GM18511 (cell line): ENCODE results near the gene DNAAF5.

ENCODE experiments used
- ATAC-seq: cut with Tn5 transposase; IDR thresholded peaks from one replicate; pipeline ENCODE4 v1.9.1; 2021; ENCODE audit warnings: mild to moderate bottlenecking, moderate library complexity; ENCODE audit not compliant: unreplicated experiment

The DNAAF5 gene

DNA sequence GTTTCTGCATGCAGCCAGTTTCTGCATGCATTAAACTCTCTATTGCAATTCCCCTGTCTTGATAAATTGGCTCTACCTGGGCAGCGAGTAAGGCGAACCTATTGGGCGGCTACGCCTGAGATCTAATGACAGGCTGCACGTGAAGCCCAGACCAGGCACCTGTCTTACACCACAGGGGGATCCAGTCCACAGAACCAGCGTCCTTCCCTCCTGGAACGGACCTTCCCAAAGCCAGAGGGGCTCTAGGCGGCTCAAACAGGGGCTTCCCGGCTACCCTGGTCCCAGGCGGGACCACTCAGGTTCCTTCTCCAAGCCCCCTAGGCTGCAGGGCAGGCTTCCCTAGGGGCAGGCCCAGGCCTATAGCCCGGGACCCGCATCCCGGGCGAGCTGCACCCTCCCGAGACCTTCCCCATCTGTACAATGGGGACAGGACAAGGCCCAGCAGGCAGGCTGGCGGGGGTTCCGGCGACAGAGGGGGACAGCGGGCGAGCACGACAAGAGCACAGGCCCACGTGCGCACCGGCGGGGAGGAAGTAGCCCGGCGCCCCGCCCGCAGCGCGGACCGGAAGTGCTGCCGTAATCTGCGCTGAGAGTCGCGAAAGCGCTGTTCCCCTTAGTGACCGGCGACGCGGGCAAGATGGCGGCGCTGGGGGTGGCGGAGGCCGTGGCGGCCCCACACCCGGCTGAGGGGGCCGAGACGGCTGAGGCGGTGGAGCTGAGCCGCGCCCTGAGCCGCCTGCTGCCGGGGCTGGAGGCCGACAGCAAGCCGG, at the start of gene DNAAF5:
Gene DNAAF5, plus strand, starts transcription at position 616 of the 770 bp plus-strand sequence. Its CDS starts 22 bp downstream, at position 638.
- peak; percentile 87 for ATAC-seq

DNA sequence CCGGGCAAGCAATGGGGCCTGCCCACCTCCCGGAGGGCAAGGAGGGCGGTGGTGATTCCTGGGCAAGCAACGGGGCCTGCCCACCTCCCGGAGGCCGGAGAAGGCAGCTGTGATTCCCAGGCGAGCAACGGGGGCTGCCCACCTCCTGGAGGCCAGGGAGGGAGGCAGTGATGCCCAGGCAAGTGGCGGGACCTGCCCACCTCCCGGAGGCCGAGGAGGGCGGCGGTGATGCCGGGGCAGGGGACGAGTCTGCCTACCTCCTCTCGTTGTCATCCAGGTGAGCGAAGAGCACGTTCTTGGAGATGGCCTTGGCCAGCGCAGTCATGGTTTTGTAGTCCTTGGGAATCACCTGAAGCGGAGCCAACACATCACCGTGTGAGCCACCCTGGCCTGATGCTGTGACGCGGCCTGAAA, 49.5 kb upstream of the DNAAF5 start:
- ATAC-seq = no peak

DNA sequence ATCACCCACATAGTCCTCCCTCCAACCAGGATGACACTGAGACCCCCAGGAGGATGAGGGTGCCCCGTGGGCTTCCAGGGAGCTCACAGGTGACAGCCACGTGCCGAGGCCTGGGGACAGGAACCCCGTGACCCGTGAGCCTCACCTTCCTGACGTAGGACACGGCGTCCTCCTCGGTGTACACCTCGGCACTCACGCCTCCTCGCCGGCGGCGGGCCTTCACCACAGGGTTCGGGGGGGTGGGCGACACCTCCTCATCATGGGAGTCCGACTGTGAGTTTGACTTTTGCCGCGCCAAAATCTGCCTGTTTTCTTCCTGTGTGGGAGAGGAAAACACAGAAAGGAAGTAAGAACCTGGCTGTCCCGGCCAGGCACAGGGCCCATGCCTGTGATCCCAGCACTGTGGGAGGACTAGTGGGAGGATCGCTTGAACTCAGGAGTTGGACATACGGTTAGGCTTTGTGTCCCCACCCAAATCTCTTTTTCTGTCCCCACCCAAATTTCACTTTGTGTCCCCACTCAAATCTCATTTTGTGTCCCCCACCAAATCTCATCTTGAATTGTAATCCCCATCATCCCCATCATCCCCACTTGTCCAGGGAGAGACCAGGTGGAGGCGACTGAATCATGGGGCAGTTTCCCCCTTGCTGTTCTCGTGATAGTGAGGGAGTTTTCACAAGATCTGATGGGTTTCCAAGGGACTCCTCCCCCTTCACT, 45.9 kb upstream of the DNAAF5 start:
- ATAC-seq = no peak

DNA sequence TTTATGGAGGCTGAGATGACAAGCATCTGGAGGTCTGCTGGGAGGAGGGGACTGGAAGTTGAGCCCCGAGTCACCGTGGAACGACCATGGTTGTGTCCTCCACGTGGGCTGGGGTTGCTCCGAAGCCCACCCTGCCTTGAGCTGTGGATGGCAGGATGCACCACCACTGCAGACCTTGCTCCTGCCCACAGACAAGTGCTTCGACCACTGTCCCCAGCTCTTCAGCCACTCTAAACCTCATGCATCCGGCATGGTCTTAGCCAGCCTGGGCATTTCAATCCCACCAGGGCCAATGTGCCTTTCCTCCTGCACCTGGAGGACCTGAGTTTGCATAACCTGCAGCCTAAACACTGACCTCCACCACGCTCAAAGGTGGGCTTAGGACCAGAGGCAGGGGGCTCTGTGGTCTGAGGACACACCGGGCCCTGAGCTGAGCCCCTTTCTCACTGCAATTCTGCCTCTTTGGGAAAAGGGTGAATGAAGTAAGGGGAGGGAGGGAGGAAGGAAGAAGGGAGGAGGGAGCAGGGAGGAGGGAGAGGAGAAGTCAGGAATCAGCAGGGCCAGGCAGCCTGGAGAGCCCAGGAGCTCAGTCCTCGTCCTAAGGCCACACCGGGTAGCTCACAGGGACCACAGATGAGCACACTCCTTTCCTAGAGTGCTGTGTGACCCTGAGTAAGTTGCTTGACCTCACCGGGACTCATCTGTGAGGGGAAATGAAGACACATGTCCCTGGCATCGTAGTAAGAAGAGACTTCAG, 44.8 kb upstream of the DNAAF5 start:
- ATAC-seq = no peak

DNA sequence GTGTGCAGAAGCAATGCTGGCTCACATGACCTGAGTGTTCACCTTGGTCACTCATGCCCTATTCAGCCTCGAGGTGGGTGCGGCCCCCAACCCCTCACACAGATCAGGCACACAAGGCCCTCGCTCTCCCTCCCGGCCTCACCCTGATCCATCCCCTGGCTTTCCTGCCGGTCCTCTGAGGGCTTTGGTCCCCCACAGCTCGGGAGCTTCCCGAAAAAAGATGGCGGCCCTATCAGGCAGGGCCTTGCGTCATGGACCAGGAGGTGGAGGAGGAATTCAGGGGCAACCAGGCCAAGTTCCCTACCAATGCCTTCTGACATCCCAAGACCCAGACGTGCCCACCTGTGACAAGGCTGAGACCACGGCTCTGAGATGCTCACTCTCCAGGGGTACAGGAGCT, 43.7 kb upstream of the DNAAF5 start:
- no peak for ATAC-seq

DNA sequence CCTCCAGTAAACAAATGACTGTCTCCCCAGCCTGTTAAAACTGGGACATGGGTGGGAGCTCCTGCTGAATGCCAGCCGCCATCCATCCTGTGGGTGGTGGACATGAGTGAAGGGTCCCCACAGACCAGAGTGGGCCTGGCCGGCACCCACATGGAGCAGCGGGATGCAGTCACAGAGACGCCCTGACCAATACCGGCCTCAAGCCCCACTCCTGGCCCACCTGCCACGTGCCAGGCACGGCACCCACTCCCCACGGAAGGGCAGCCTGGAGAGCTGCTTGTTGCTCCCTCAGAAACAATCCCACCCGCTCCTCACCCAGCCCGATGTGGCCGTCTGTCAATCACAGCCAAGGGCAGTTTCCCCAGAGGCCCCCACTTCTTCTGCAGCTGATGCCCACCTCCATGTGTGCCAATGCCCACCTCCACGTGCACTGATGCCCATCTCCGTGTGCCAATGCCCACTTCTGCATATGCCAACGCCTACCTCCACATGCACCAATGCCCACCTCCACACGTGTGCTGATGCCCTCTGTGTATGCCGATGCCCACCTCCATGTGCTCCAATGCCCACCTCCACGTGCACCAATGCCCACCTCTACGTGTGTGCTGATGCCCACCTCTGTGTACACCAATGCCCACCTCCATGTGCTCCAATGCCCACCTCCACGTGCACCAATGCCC, 42.8 kb upstream of the DNAAF5 start:
- no peak for ATAC-seq

DNA sequence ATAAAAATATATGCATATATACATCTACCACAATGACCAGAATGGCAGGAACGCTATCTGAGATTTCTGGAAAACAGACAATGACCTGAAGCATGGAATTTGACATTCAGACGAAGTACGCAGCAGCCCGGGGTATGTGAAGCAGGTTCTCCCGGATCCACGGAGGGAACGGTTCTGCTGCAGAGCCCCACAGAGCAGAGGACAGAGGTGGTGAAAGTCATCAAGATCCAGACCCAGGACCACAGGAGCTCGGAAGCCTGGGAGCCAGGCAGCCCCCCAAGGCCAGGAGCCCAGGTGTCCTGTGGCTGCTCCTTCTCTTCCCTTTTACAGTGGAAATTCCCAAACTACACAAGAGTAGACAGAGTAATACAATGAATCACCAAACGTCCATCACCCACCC, 42.1 kb upstream of the DNAAF5 start:
- ATAC-seq = no peak

DNA sequence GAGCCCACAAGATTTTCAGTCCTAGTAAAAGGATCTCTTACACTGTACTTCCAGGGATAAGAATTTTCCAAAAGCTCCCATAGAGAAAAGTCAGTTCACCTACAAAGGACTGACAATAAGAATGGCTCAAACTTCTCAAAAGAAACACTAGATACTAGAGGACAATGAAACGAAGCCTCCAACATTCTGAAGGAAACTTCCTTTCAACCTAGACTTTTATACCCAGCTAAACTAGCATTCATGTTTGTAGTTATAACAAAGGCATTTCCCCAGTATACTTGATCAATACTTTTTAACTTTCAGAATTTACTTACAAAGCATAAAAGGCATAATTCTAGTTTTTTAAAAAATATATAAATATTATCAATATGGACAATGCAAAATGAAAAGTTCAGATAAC, 41.0 kb upstream of the DNAAF5 start:
- ATAC-seq = no peak

DNA sequence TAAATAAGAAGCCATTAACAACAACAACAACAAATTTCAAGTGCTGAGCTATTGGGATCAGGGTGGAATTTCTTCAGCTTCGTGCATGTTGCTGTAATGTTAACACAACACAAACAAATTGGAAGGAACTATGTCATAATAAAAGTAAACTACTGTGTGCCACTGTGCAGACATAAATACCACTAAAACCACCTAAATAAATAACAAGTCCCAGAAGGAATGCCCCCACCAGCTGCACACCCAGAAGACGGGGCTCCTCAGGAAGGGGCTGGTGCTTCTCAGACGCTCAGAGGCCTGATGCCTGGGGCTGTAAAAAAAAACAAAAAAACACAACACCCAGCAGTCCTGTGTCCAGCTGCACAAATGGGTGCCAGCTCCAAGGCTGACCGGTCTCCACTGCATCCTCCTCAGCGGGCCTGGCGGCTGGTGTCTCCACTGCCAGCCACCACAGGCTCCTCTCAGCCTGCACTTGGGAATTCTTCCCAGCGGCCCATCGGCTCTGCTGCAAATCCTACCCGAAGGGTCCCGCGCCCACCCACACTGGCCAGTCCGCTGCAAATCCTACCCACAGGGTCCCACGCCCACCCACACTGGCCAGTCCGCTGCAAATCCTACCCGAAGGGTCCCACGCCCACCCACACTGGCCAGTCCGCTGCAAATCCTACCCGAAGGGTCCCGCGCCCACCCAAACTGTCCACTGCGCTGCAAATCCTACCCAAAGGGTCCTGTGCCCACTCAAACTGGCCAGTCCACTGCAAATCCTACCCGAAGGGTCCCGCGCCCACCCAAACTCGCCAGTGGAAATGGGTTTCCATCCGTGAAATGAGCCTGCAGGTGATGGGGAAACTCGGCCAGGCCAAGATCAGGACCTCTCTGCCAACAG, 35.8 kb upstream of the DNAAF5 start:
- no peak for ATAC-seq

DNA sequence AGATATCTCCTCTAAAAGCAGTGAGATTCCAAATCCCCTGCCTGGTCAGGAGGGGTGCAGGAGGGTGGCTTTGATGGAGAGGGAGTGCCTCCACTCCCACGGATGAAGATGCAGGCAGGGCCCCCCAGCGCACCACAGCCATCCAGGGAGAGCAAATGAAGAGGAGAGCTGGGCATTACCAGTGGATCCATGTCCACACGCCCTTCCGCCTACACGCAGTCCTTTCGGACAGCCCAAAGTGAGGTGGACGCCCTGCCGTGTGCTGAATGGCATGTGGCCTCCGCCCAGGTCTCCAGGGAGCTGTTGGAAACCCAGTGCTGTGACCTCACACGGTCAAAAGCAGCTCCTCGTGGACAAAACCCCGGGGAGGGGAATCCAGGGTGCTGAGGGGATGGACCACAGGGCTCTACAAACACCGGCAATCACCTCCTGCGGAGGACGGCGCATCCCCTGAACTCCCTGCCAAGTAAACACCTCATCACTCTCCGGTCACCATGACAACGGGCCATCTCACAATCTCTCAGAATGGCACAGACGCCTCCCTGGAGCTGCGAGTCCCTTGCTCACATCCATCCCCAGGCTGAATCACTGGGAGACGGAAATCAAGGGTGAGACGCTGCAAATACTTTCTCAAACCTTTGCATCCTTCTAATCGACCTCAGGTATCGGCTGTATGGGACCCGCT, 35.0 kb upstream of the DNAAF5 start:
- no peak for ATAC-seq

DNA sequence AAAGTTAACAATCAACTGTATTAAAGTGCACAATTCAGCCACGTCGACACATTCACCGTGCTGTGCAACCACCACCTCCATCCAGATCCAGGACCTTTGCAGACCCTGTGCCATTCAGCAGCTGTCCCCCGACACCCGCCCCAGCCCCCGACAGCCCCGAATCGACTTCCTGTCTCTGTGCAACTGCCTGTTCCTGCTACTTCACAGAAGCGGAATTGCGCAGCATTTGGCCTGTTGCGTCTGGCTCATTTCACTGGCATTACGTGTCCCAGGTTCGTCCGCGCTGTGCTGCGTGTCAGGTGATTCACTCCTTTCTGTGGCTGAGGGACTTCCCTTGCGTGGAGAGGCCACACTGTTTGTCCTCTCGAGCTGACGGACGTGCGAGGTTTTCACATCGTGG, 33.2 kb upstream of the DNAAF5 start:
- ATAC-seq = no peak

DNA sequence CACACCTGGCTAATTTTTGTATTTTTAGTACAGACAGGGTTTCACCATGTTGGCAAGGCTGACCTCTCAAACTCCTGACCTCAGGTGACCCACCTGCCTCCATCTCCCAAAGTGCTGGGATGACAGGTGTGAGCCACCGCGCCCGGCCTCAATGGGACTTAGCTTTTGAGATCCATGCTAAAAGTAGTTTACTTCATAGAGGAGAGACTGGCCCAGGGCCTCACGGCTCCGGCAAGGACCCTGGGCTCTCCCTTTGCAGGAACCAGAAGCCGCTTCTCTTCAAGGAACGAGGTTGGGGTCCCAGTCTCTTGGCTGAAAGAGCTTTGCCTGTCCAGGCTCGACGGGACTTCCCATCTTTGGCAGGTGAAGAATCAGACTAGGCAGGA, 30.1 kb upstream of the DNAAF5 start:
- no peak for ATAC-seq

DNA sequence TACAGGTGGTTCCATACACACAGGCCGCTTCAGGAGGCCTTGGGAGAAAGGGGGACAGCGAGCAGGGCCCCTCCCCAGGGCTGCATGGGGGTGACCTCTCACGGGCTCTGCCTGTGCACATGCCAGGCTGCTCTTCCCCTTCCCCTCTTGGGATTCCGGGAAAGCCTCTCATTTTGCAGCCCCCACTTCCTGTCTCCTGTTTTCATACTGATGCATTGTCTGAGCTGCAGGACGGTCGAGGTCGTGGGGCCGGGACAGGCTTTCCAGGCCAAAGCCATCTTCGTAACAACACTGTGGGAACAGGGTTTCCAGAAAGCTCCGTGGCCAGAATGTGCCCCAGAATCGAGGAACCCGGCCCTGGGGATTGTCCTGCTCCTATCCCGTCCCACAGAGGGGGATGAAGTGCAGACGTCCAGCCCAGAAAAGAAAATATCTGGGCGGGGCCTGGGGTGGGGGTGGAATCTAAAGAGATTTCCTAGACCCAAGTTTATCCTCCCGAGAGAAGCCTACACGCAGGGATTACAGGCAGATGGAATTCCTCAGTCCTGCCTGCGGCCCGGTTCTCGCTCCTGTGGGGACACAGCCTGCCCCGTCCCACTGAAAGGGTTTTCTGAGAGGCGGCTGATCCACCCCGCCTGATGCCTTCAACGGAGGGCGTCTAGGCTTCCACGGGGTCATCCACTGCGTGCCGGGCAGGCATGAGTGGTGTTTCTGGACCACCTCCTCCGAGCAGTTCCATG, 29.5 kb upstream of the DNAAF5 start:
- ATAC-seq = no peak

DNA sequence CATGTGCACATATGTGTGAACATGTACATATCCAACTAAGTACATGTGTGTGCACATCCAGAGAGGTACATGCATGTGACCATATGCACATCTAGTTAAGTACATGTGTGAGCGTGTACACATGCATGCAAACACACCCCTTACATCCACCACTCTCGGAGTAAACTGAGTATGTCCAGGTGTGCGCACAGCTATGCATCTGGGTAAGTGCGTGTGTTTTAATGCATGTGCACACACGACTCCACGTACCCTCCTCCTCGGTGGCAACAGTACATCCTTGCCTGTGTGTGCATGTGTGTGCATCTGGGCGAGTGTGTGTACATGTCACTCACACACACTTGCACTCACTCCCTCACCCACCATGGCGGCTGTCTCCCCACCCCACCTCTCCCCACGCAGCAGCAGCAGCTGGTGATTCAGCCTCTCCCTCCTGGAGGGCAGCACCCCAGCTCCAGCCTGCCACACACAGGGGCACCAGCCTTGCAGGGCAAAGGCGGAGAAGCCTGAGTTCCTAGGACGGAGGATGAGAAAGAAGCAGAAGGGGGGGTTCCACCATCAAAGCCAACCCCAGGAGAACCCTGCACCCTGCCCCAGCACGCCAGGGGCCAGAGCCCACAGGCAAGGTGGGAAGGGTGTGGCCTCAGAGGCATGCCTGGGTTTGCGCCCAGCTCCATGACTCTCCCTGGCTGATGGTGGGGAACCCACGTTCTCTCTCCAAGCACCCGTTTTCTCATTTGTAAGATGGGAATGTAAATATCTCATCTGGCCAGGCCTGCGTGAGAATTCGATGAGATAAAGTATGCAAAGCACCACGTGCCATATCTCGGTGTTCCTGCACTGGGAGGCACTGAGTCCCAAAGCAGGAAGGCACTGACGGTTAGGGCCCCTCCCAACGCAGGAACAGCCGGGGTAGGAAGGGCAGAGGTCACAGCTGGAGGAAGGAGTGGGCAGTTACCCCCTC, 27.7 kb upstream of the DNAAF5 start:
- ATAC-seq = no peak

DNA sequence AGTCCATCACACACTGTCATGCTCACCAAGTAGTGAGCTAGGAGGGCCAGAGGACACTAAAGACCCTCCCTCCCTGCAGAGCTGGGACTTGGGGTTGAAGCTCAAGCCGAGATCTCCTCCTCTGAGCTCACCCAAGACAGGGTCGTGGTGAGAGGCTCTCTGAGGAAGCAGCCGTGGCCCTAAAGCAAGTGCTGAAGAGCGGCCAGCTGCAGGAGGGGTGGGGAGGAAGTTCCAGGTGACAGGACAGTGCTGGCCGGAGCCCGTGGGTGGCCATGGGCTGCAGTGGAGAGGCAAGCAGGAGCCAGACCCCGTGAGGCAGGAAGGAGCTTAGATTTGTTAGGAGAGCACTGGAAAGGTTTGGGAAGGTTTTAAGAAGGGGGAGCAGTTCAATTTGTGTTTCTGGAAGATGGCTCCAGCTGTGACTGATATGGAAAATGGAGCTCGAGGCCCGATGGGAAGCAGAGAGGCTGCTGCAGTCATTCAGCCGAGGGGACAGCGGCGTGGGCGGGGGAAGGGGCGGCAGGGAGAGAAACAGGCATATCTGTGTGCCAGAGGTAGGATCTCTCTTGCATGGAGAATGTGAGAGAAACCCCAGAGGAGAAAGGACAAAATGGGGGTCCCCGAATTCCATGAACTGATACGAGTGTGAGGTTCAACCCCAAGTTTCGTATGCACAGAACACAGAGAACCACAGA, 26.9 kb upstream of the DNAAF5 start:
- no peak for ATAC-seq

DNA sequence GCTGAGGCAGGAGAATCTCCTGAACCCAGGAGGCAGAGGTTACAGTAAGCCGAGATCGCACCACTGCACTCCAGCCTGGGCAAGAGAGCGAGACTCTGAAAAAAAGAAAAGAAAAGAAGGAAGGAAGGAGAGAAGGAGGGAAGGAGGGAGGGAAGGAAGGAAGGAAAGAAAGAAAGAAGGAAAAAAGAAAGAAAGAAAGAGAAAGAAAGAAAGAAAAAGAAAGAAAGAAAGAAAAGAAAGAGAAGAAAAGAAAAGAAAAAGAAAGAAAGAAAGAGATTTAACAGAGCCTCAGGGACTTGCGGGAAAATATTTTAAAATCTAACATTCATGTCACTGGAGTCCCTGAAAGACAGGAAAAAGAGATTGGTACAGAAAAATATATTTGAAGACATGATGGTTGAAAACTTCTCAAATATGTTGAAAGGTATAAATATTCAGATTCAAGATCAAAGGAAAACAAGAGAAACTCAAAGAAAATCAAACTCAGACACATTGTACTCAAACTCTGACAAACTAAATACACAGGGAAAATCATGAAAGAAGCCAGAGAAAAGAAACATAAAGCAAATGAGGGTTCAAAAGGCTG, 25.3 kb upstream of the DNAAF5 start:
- ATAC-seq = no peak

DNA sequence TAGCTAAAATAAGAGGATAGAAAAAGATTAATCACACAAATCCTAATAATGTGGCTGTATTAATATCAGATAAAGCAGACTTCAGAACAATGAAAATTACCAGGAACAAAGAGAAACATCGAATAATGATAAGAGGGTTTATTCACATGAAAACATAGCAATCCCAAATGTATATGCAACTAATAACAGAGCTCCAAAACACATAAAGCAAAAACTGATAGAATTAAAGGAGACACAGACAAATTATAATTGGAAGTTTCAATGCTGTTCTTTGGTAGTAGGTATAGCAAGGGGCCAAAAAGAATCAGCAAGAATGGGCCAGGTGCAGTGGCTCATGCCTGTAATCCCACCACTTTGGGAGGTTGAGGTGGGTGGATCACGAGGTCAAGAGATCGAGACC, 23.4 kb upstream of the DNAAF5 start:
- no peak for ATAC-seq
